Stimulated activated CD4-positive, alpha-beta T cell treated with anti-CD3 and anti-CD28 coated beads, Interleukin-2, amount 100 ng/mL, for 24 hours (primary cell): ENCODE results near the gene MEGF10.

ENCODE experiments used
- DNase-seq, 2 donors: peaks; one replicate each; pipeline ENCODE4 v3.0.0-alpha.2; 2020

Gene MEGF10

GRCh38 chr5:127375124-127375523, 84.5 kb downstream of the MEGF10 start:
- DNase-seq: no peak

DNA sequence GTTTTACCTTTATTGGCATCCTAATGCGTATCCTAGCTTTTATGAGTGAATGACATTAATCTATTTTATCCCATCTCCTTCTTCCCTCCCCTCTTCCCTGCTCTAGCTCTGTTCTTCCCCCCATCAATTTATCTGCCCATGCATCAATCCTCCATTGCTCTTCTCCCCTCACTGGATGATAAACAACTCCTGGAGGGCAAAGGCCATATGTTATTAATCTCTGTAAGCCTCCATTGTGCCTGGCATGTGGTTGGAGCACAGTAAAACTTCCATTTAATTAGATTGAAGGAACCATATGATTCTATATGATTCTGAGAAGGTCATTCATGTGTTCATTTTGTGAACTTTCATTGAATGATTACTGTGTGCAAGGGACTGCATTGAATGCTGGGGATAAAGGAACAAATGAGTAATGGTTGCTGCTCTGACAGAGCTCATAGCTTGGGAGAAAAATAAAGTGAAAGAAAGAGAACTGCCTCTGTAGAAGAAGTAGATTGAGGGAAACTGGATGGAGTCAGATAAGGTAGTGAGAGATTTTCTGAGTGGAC, 85.0 kb downstream of the MEGF10 start:
- DNase-seq: no peak

DNA sequence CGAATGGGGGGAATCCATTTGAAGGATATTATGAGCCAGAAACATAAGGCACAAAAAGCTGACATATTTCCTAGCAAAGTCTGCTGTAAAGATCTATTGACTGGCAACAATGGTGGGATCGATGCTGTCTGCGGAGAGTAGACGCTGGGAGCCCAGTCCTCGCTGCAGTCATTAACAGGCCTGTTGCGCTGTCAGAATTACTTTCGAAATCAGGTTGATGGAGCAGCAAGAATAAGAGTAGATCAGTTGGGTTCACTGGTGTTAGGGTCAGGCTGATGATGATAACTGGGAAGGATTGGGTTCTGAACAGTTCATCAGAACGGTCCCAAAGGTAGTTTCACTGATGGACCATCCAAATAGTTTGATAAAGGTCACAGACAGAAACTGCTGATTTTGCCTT, 87.1 kb downstream of the MEGF10 start:
- DNase-seq: no peak

DNA sequence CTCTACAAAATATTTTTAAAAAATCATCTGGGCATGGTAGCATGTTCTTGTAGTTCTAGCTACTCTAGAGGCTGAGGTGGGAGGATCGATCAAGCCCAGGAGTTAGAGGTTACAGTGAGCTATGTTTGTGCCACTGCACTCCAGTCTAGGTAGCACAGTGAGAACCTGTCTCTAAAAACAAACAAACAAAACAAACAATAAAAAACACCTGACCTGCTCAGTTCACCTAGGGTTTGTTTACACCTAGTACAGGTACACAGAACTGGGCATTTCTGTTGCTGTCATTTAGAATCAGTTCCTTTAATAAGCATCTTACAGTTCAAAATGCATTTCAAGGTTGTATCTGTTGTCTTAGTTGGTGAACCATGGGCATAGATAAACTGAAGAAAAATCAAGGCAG, 95.3 kb downstream of the MEGF10 start:
- no peak for DNase-seq

DNA sequence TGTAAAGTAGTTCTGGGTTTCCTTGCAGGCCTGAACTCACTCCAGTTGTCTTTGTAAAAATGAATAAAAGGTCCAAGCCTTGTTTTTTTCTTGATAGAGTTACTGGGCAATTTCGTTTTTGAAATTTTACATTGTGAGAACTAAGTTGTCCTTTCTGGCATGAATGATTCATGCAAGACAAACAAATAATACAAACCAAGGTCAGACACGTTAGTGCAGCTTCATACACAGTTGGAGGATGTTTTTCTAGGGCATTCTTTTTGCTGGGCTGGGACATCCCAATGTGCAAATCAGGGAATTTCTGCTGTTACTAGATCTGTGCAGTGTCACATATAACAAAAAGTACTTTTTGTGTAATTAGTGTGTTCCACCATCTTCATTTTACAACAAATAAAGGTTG, 96.0 kb downstream of the MEGF10 start:
- DNase-seq: no peak

GRCh38 chr5:127389601-127390000, 99.0 kb downstream of the MEGF10 start:
- DNase-seq: no peak

DNA sequence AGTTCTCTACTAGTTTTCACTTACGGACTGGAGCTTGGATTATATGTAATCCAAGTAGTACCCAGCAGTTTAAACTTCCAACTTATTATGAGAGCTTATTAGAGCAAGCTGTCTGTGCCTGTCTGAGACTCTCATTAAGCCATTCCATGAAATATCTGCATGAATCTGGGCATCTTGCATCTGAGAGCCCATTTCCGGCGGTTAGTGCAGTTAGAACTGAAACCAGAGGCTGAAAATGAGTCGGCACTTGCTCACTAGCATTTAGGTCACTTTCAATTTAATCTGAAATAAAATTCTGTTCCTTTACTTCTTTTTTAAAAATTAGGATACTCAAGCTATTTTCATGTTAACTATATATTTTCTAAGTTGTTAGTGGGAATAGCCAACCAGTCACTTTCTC, 102.2 kb downstream of the MEGF10 start:
- DNase-seq: no peak

DNA sequence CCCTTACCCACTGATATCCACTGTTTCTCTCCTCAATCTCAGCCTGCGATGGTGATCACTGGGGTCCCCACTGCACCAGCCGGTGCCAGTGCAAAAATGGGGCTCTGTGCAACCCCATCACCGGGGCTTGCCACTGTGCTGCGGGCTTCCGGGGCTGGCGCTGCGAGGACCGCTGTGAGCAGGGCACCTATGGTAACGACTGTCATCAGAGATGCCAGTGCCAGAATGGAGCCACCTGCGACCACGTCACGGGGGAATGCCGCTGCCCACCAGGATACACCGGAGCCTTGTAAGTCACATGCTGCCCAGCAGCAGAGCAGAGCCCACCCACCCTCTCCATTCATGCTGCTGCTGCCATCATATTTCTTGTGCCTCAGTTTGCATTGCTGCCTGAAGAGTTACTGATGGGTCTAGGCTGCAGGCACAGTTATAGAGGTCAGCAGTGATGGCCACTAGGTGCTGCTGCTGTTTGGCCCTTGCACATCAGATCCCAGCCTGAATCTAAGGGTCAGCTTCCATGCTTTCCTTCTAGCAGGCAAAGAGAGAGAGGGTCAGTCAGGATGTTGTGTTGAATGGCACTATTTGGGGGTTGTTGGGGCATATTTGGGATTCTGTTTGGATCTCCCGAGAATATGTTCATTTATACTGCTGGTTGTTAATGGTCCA, 106.0 kb downstream of the MEGF10 start:
- no peak for DNase-seq

GRCh38 chr5:127398508-127398907, 107.9 kb downstream of the MEGF10 start:
- DNase-seq: no peak

GRCh38 chr5:127399068-127399467, 108.5 kb downstream of the MEGF10 start:
- DNase-seq: no peak

GRCh38 chr5:127400539-127400938, 109.9 kb downstream of the MEGF10 start:
- DNase-seq: no peak

GRCh38 chr5:127400946-127401670, 110.5 kb downstream of the MEGF10 start:
- DNase-seq: no peak

- DNase-seq: no peak
Measured at GRCh38 chr5:127402361-127402760, 111.8 kb downstream of the MEGF10 start.

GRCh38 chr5:127404190-127404589, 113.6 kb downstream of the MEGF10 start:
- DNase-seq: no peak

DNA sequence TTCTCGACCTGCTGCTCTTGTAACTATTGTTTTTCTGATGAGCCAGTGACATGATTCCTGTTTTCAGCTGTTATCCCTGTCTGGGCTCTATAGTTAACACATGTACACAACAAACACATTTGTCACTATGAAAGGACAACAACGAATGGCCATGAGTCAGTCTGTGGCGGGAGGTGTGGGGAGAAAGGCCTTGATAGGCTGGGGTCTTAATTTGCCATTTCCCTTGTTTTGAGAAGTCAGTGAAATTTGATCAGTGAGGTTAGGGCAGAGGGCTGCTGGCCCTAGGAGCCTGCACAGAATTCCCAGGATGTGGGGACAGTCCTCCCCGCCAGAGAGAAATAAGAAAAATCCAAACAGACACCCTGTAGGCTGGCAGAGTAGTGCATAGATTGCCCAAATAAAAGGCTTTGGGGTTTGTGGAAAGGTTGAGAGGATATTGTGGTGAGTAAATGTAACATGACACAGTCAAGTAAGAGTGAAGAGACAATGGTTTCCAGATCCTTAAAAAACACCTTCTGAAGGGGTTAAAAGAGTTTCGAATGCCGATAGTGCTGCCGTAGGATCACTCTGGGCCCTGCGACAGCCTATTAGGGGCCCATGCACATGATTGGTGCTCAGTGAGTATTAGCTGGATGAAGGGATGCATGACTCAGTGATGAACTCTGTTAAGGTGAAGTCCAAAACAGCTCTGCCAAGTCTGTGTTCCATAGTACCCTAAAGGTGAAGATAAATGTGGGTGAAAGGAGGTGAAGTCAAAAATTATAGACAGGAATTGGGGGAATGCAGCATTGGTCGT, 115.9 kb downstream of the MEGF10 start:
- no peak for DNase-seq

DNA sequence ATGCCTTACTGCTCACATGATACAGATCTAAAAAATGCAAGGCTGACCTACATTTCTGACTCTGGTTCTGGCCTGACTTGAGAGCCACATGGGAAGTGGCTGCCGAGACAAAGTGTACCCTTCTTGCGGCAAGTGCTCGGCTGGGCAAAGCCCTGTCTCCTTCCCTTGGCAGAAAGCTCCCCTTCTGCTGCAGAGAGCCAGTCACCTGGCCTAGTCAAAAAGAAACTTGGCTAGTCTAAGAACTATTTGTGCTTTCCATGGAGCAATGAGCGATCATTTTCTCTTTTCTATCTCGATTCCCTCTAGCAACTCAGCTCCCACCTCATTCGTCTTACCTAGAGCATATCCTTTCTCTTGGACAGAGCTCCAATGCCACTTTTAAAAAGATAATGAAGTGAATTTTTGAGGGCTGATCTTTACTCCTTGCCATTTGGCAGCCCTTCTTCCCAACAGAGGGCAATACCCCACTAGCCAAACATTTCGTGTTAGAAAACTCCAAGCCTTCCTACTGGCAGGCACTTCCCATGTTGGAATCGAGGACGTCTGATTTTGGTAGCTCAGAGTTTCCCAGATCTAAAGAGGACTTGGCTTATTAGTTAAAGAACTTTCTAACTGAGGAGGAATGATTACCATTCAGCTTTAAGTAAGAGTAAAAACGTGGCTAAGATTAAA, 118.8 kb downstream of the MEGF10 start:
- DNase-seq: no peak

- DNase-seq: no peak
Measured at GRCh38 chr5:127409921-127410675, 119.5 kb downstream of the MEGF10 start.

DNA sequence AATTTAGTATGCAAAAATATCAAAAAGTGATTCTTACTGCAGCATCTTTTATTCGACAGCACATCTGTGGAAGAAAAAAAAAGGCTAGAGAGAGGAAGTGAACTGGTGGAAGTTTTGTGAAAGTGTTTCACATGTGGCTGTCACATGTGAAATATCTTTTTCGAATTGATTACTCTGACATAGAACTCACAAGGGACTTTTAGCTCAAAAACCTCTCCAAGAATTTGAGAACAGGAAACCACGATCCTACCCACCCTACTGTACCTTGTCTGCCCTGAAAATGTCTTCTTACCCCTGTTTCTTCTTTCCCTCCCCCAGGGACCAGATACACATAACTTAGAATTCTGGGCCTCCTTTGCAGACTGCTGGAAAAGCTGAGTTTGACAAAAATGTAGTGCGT, 120.4 kb downstream of the MEGF10 start:
- DNase-seq: no peak

GRCh38 chr5:127411381-127411780, 120.8 kb downstream of the MEGF10 start:
- DNase-seq: no peak

DNA sequence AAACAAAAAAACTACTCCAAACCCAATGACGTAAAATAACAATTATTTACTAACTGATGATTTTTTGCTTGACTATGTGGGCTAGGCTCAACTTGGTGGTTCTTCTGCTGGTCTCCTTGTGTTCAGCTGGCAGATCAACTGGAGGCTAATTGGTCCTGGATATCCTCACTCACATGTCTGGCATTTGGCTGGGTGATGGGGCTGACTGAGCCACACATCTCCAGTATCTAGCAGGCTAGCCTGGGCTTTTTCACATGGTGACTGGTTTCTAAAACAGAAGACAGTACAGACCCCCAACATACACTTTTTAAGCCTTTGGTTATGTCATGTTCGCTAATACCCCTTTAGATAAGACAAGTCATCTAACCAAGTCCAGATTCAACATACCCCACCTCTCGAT, 122.1 kb downstream of the MEGF10 start:
- no peak for DNase-seq

GRCh38 chr5:127415034-127415433, 124.4 kb downstream of the MEGF10 start:
- no peak for DNase-seq

DNA sequence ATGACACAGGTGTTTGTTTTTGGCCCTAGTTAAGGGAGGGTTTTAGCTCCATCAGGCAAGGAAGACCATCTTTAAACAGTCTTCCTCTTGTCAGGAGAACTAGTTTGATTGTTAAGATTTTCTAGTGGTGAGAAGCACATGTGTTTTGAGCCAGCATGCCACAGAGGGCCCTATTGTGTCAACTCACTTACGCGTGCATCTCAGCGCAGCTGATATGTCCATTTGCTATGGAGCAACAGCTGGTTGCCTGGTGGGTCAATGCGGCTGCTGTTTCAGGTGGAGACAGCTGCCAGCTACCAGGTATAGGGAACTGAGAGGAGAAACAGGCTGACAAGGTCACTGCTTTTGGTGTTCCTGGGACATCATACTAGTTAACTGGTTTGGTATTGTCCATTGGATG, 126.3 kb downstream of the MEGF10 start:
- no peak for DNase-seq
